ENCODE data around the gene MEPE.
A peak's percentile ranks its signal among the peaks of the same experiment; 100 is the strongest.

The MEPE gene

DNA sequence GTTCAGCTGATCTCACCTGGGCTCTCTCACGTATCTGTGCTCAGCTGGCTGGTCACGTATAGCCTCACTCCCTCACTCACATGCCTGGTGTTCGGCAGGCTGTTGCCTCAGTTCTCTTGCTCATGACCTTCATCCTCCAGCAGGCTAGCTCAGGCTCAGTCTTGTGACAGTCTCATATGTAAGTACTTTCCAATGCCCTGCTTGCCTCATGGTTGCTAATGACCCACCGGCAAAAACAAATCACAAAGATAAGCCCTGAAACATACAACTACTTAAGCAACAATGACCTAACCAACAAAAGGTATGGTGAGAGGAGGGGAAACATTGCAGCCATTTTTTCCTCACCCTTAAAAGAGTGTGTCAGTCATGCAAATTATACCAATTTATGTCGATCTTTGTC lies 25.0 kb downstream of the MEPE start:
- TF ChIP-seq Cebpa-rat (IDR thresholded peaks at IDR 0.05), result no peak
- Histone ChIP-seq H3K9ac (no peak overlapping the region), H3K27me3 (no peaks in the 10 kb centered on the region), H3K9me3 (replicated peaks in 1 of 11) (peaks cover 0 to 34% (median 4%) of the 10 kb centered on the region in 11 experiments; a peak in 11 of 22 replicates), H3K4me1 (peaks cover 0 to 95% (median 40%) of the 10 kb centered on the region in 10 experiments; a peak in 15 of 20 replicates), H4K20me1 (no peaks in the 10 kb centered on the region), H3K36me3 (no peaks in the 10 kb centered on the region), H3K4me2 (no peak overlapping the region), H3K4me3 (no peak overlapping the region), H3K27ac (no peak overlapping the region)

DNA sequence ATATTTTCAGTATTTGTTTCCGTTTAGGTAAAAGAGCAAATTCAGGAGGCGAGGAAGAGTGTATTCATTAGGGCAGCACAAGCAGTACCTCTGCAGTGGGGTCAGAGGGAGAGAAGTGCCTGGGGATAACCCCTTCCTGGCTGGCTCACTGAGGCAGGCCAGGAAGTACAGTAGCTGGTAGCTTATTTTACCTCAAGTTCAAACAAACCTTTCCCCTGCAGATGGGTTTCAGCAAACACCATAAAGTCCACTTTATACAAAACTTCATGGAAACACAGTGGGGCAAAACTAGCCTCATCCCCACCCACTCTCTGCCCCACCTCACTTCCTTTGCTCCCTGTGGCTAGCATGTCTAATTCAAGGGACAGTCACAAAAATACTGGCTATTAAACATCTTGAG lies 29.5 kb downstream of the MEPE start:
- no peaks in the 10 kb centered on the region for H3K27me3 ChIP-seq
- H3K36me3 ChIP-seq, result no peaks in the 10 kb centered on the region
- H4K20me1 ChIP-seq, result no peaks in the 10 kb centered on the region
- no peak for TF ChIP-seq Cebpa-rat (IDR thresholded peaks at IDR 0.05)
- no peak overlapping the region for H3K4me3 ChIP-seq
- H3K9me3 ChIP-seq (replicated peaks in 1 of 11), result peaks cover 12 to 52% (median 21%) of the 10 kb centered on the region in 11 experiments; a peak in 19 of 22 replicates
- H3K27ac ChIP-seq, result peak overlapping the region in 1 of 11 experiments; percentile 10; a peak in 2 of 22 replicates
- H3K9ac ChIP-seq, result no peak overlapping the region
- peaks cover 19 to 90% (median 35%) of the 10 kb centered on the region in 10 experiments for H3K4me1 ChIP-seq
- H3K4me2 ChIP-seq, result peak overlapping the region in 5 of 11 experiments; percentile 15 to 40 (median 21); a peak in 6 of 22 replicates

DNA sequence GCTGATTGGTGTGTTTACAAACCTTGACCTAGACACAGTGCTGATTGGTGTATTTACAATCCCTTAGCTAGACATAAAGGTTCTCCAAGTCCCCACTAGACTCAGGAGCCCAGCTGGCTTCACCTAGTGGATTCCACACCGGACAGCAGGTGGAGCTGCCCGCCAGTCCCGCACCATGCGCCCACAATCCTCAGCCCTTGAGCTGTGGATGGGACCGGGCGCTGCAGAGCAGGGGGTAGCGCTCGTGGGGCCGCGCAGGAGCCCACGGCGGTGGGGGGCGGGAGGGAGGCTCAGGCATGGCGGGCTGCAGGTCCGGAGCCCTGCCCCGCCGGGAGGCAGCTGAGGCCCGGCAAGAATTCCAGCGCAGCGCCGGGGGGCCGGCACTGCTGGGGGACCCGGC lies 30.7 kb downstream of the MEPE start:
- H3K4me3 ChIP-seq, result 0 out of 20 replicates have a peak overlapping the region, but pooled peaks of 1 of the 10 experiments have one; percentile 9
- no peak for TF ChIP-seq Cebpa-rat (IDR thresholded peaks at IDR 0.05)
- H3K27me3 ChIP-seq, result no peaks in the 10 kb centered on the region
- peaks cover 19 to 95% (median 35%) of the 10 kb centered on the region in 10 experiments for H3K4me1 ChIP-seq
- H4K20me1 ChIP-seq, result no peaks in the 10 kb centered on the region
- peaks cover 12 to 46% (median 21%) of the 10 kb centered on the region in 11 experiments; a peak in 19 of 22 replicates for H3K9me3 ChIP-seq (replicated peaks in 1 of 11)
- no peak overlapping the region for H3K9ac ChIP-seq
- no peaks in the 10 kb centered on the region for H3K36me3 ChIP-seq
- H3K4me2 ChIP-seq, result no peak overlapping the region
- peak overlapping the region in 1 of 11 experiments; percentile 57; a peak in 3 of 22 replicates for H3K27ac ChIP-seq

DNA sequence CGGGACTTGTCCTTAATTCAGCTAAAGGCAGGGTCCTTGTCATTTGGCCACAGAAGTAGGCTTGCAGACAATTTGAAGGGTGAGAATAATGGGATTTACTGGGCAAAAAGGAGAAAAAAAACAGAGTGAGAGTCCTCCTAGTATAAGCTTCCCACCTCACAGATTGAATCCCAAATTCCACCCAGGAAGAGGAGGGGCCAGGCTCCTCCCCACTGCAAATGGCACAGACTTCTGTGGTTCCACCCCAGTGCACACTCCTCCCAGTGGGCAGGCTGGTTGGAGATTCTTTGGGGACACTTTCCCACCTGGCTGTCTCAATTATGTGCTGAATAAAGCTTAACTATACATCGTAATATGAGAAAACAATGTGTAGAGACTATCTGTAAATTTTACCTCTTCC lies 31.6 kb downstream of the MEPE start:
- no peaks in the 10 kb centered on the region for H3K36me3 ChIP-seq
- H3K9me3 ChIP-seq (replicated peaks in 1 of 11), result peaks cover 12 to 42% (median 21%) of the 10 kb centered on the region in 11 experiments; a peak in 19 of 22 replicates
- H3K4me1 ChIP-seq, result peaks cover 19 to 94% (median 34%) of the 10 kb centered on the region in 10 experiments
- no peak for TF ChIP-seq Cebpa-rat (IDR thresholded peaks at IDR 0.05)
- peak overlapping the region in 6 of 11 experiments; percentile 28 to 62 (median 42); a peak in 6 of 22 replicates for H3K27ac ChIP-seq
- H3K9ac ChIP-seq, result no peak overlapping the region
- peak overlapping the region; percentile 12 to 82 (median 34); a peak in 15 of 22 replicates for H3K4me2 ChIP-seq
- no peaks in the 10 kb centered on the region for H4K20me1 ChIP-seq
- H3K27me3 ChIP-seq, result no peaks in the 10 kb centered on the region
- no peak overlapping the region for H3K4me3 ChIP-seq

DNA sequence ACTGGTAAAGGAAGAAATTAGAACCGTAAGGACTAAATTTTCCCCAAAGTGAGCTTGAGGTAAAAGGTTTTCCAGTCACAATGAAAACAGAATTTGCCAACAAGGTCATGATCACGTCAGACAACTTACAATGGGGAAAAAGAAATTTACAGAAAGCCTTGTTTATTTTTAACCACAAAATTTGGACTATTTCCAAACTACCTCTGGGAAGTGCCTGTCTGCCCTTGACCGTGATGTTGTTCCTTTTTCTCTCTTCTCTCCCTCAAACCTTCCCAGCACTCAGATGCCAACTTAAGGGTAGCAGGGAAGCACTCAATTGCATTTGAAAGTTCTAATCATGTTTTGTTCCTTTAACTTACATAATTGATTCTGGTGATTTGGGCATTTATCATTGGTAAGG lies 32.5 kb downstream of the MEPE start:
- Histone ChIP-seq H3K9ac (peak overlapping the region in 2 of 11 experiments; percentile 18 to 37; a peak in 3 of 22 replicates), H4K20me1 (no peaks in the 10 kb centered on the region), H3K4me3 (no peak overlapping the region), H3K9me3 (replicated peaks in 1 of 11) (peaks cover 12 to 46% (median 21%) of the 10 kb centered on the region in 11 experiments; a peak in 19 of 22 replicates), H3K27me3 (no peaks in the 10 kb centered on the region), H3K4me1 (peaks cover 19 to 94% (median 34%) of the 10 kb centered on the region in 10 experiments), H3K27ac (peak overlapping the region in 8 of 11 experiments; percentile 36 to 66 (median 56); a peak in 12 of 22 replicates), H3K4me2 (peak overlapping the region; percentile 10 to 82 (median 72); a peak in 21 of 22 replicates), H3K36me3 (no peaks in the 10 kb centered on the region)
- TF ChIP-seq Cebpa-rat (IDR thresholded peaks at IDR 0.05), result no peak

DNA sequence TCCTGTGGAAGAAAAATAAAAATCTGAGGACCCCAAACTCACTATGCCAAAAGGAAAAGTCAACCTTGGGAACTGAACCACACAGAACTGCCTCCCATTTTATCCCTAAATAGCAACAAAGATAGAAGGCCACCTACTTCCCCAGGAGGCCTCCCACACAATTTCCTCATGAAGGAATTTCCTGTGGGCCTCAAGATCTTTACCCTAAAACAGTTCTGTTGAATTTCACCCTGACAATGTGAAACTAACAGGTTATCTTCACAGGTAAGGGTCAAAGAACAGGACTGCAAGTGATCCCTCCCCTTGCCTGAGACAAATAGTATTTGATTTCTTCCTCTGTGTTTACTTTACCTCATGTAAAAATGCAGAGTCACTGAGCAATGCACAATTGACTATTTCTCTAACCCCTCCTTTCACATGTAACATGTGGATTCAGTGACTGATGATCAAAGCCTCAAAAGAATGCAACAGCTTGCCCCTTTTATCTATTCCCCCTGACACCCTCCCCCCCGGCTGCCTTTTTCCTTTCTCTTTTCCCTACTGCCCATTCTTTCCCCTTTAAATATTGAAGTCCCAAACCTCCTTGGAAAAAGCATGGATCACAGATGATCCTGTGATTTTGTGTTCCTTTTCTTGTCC lies 33.3 kb downstream of the MEPE start:
- Histone ChIP-seq H3K4me3 (no peak overlapping the region), H3K4me2 (peak overlapping the region; percentile 34 to 82 (median 72)), H4K20me1 (no peaks in the 10 kb centered on the region), H3K36me3 (no peaks in the 10 kb centered on the region), H3K27me3 (no peaks in the 10 kb centered on the region), H3K4me1 (peaks cover 19 to 94% (median 42%) of the 10 kb centered on the region in 10 experiments), H3K9me3 (replicated peaks in 1 of 11) (peaks cover 12 to 43% (median 21%) of the 10 kb centered on the region in 11 experiments; a peak in 19 of 22 replicates), H3K27ac (peak overlapping the region in 10 of 11 experiments; percentile 7 to 66 (median 53); a peak in 16 of 22 replicates), H3K9ac (no peak overlapping the region; a peak in 3 of 22 replicates)
- no peak for TF ChIP-seq Cebpa-rat (IDR thresholded peaks at IDR 0.05)

DNA sequence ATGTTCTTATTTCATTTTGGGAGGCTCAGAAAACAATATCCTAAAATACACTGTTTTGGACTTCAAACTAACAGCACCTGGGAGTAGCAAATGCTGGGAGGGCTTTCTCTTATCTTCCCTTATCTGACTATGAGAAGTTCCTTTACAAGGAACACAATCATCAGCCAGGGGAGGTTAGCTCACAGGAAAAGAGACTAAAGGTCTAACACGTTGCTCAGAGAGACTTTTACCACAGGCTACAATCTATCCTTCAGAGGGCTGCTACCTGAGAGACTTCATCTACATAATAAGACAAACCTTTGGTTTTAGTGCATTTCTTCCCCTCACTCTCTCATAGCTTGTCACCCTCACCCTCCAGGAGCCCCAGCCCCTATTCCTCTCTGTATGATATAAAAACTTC lies 35.8 kb downstream of the MEPE start:
- no peak for TF ChIP-seq Cebpa-rat (IDR thresholded peaks at IDR 0.05)
- H3K4me3 ChIP-seq, result no peak overlapping the region
- no peaks in the 10 kb centered on the region for H3K36me3 ChIP-seq
- peak overlapping the region in 2 of 11 experiments; percentile 15 to 21; a peak in 2 of 22 replicates for H3K27ac ChIP-seq
- H3K9me3 ChIP-seq (replicated peaks in 1 of 11), result peaks cover 5 to 35% (median 10%) of the 10 kb centered on the region in 11 experiments; a peak in 19 of 22 replicates
- H4K20me1 ChIP-seq, result no peaks in the 10 kb centered on the region
- no peaks in the 10 kb centered on the region for H3K27me3 ChIP-seq
- H3K4me2 ChIP-seq, result peak overlapping the region in 3 of 11 experiments; percentile 25 to 67 (median 28); a peak in 5 of 22 replicates
- peaks cover 22 to 95% (median 58%) of the 10 kb centered on the region in 10 experiments for H3K4me1 ChIP-seq
- no peak overlapping the region; a peak in 1 of 22 replicates for H3K9ac ChIP-seq

DNA sequence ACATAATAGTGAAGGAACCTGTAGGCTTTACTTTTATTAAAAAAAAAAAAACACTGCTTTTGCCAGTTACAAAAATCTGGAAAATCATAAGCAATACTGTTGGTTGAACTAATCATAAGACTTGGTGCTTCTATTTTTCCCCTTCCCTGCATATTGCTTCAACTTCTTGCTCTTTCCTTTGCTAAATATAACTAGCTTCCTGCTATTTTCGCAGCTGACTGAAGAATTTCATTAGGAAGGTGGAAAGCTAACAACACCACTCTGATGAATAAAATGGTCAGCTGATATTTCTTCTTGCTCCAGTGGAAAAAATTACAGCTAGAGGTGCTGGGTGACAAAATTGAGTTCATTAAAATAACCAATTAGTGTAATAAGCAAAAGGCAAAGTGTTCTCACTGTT lies 39.3 kb downstream of the MEPE start:
- Histone ChIP-seq H3K27me3 (no peaks in the 10 kb centered on the region), H3K4me1 (peaks cover 19 to 93% (median 64%) of the 10 kb centered on the region in 10 experiments), H3K9ac (peak overlapping the region in 4 of 11 experiments; percentile 21 to 54 (median 42); a peak in 6 of 22 replicates), H3K4me3 (no peak overlapping the region), H3K4me2 (peak overlapping the region; percentile 12 to 81 (median 59); a peak in 19 of 22 replicates), H4K20me1 (no peaks in the 10 kb centered on the region), H3K9me3 (replicated peaks in 1 of 11) (peaks cover 0 to 41% (median 3%) of the 10 kb centered on the region in 11 experiments; a peak in 12 of 22 replicates), H3K36me3 (peaks cover 0 to 3% (median 0%) of the 10 kb centered on the region in 11 experiments; a peak in 1 of 22 replicates), H3K27ac (peak overlapping the region in 9 of 11 experiments; percentile 37 to 71 (median 54); a peak in 17 of 22 replicates)
- peak in 1 of 11 experiments; percentile 32; a peak in 1 of 22 replicates for TF ChIP-seq Cebpa-rat (IDR thresholded peaks at IDR 0.05)

DNA sequence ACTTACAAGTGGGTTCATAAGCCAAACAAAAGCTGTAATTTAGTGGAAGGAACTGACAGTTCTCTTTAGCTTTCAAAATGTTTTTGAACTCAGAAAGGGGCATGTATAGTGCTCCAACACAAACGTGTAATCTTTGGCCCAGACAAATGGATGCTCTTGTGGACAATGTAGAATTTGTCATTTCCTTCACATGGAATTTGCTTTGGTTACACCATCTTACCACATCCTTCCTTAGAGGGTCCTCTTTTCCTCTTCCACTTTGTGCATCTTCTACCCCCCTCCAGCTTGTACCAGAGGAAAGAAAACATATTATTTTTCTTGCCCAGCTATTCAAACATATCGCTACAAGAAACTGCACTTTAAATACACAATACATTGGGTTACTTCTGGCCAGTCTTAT lies 42.4 kb downstream of the MEPE start:
- Histone ChIP-seq H3K36me3 (peaks cover 0 to 6% (median 0%) of the 10 kb centered on the region in 11 experiments; a peak in 1 of 22 replicates), H4K20me1 (no peaks in the 10 kb centered on the region), H3K27ac (peak overlapping the region; percentile 15 to 92 (median 85); a peak in 20 of 22 replicates), H3K4me1 (peaks cover 19 to 73% (median 60%) of the 10 kb centered on the region in 10 experiments), H3K27me3 (no peaks in the 10 kb centered on the region), H3K4me3 (peak overlapping the region in 2 of 10 experiments; percentile 1 to 4; a peak in 2 of 20 replicates), H3K9me3 (replicated peaks in 1 of 11) (peaks cover 0 to 51% (median 6%) of the 10 kb centered on the region in 11 experiments; a peak in 13 of 22 replicates), H3K9ac (peak overlapping the region in 7 of 11 experiments; percentile 51 to 75 (median 66); a peak in 12 of 22 replicates), H3K4me2 (peak overlapping the region; percentile 41 to 84 (median 66); a peak in 21 of 22 replicates)
- TF ChIP-seq Cebpa-rat (IDR thresholded peaks at IDR 0.05), result peak in 3 of 11 experiments; percentile 13 to 51 (median 47); a peak in 4 of 22 replicates

All from BLaER1 treated with 17β-estradiol and CSF1 and Interleukin-3, amounts not matched to agents 10 nM and 100 nM (cell line).